GM21619 (cell line): ENCODE measurements around the gene GJD3.

Experiments
- ATAC-seq: cut with Tn5 transposase; IDR thresholded peaks from one replicate; pipeline ENCODE4 v1.9.1; 2021; ENCODE audit not compliant: unreplicated experiment

The GJD3 gene

DNA sequence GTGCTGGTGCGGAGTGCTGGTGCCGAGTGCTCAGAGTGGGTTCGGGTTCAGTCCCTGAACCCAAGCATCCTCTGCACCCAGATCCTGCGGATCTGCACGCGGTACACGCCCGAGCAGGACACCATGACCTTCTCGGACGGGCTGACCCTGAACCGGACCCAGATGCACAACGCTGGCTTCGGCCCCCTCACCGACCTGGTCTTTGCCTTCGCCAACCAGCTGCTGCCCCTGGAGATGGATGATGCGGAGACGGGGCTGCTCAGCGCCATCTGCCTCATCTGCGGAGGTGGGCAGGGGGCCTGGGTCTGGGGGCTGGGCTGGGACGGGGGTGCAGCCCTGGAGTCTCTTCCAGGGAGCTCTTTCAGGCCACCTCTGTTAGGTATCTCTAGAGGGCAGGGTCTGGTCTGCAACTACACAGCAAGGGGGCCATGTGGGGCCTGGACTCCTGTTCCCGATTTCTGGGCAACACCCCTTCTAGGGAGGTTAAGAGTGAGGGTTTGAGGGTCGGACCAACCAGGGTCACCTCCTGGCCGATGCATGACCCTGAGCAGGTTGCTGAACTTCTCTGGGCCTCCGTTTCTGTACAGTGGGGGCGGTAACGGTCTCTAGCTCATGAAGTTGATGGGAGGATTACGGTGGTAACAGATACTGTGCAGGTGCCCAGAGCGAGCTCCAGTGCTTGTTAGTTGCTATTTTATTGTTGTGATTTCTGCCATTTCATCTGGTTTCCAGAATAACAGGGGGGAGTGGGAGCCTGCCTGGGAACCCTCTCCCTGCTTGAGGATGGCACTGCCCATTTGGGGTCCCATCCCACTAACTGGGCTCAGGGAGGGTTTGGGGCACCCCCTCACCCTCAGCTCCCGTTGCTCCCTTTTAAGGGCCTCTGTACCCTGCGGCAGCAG, 10.1 kb downstream of the GJD3 start:
- ATAC-seq = no peak

DNA sequence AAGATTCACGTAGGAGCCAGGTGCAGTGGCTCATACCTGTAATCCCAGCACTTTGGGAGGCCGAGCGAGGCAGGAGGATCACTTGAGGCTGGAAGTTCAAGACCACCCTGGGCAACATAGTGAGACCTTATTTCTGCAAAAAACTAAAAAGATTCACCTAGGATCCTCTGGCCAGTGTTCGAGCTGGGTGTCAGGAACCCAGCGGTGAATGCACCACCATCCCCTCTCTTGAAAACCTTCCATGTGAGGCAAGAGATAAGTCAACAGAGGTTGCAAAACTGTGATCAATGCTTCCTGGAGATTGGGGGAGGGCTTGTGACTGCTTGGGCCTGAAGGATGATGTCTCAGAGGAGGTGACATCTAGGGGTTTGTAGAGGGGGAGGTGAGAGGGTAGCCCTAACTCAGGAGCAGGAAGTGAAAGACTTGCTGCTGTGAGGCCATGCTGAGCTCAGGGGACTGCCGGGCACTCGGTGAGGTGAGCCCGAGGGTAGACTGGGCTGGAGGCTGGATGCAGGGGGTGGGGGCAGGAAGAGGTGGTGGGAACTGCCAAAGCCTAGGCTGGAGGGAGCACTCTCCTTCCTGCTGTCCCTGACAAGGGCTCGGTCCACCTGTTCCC, 11.7 kb downstream of the GJD3 start:
- no peak for ATAC-seq

DNA sequence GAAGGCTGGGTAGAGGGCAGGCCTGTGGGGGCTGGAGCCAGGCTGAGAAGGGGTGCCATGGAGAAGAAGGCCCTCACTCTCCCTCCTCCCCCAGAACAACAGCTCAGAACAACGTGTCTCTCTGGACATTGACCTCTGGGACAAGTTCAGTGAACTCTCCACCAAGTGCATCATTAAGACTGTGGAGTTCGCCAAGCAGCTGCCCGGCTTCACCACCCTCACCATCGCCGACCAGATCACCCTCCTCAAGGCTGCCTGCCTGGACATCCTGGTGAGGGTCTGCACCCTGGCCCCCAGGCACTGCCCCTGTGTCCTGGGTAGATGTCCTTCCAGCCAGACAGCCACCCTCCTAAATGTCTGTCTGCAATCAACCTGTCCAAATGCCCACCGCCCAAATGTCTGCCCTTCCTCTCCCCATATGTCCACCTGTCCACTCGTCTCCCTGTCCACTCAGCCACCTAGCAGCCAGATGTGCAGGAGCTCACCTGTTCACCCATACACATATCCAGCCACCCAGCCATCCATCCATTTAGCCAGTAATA, 12.2 kb downstream of the GJD3 start:
- no peak for ATAC-seq

DNA sequence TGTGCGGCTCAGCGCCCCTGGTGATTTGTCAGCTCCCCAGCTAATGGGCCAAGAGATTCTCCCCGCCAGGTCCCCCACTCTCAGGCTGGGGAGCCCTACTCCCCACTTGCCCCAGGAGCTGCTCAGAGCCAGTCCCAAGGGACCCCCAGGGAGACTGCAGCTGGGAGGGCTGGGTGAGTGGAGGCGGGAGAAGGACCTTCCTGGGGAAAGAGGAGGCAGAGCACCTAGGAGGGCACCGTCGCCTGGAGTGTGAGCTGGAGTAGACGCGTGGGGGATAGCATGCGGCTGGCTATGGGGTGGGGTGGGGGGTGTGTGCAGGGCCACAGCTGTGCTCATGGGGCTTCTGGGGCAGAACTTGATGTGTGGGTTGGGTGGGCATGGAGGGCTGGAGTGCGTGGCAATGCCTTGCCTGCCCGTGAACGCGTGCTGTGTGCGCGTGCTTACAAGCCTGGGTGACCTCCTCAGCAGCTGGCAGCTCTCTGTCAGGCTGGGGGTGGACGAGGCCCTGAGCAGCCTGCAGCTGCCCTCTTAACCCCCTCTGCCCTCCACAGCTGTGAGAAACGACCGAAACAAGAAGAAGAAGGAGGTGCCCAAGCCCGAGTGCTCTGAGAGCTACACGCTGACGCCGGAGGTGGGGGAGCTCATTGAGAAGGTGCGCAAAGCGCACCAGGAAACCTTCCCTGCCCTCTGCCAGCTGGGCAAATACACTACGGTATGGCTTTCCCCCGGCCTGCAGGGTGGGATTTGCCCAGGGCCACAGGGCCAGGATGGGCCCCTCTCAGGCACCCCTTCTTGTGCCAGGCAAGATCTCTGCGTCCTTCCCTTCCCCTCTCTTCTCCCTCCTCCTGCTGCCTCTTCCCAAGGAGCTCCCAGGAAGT, 12.9 kb downstream of the GJD3 start:
- no peak for ATAC-seq

DNA sequence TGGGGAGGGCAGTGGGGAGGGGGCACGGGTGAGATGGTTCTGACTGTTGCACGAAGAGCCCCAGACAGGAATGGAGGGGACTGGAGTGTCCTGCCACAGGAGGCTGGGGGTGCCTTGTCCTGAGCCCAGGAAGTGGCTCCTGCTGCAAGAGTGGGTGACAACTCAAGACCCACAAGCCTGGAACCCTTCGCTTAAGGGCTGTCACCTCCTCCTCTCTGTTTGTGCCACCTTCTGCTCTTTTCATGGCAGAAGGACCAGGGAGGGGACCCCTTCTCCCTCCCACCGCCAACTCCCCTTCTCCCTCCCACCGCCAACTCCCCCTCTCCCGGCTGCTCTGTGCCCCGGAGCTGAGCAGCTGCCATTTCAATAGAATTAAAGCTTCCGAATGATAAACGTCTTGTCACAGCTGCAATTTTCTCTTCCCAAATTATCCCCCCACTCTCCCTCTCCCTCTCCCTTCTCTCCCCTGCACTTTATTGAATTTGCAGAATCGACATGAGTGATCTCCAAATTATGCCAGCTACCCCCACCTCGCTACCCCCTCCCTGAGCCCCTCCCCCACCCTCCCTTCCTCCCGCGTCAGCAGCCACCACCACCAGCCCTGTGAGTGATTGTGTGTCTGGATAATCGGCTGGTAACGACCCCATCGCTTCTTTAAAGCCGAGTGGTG, 13.7 kb downstream of the GJD3 start:
- ATAC-seq = no peak

DNA sequence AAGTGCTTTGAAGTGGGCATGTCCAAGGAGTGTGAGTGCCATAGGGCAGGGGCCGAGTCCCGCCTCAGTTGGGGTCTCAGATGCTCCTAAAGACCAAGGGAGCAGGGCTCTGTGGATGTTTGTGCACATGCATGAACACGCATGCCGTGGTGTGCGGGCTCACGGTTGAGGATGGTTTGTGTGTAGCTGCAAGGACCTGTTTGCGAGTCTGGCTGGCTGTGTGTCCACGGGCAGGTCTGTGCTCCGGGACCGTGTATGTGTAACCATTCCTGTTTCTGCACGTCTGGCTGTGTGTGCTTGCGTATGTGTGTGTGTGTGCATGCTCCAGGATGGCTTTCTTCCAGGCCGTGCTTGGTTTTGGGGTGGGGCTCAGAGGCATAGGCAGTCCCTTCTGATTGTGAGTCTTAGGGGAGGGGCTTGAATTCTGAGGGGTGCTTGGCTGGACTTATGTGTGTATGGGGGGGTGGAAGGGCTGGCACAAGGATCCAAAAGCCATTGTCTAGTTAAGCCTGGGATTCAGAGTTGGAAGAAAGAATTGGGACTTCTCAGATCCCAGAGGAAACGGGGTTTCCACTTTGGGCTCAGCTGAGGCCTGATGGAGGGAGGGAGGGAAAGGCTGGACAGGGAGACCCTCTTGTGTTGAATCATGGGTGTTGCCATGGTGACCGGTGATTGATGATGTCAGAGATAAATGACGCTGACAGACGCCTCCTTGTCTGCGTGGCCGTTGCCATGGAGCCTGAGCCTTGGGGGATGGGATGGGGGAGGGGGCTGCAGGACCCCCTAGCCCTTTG, 14.4 kb downstream of the GJD3 start:
- ATAC-seq = no peak

DNA sequence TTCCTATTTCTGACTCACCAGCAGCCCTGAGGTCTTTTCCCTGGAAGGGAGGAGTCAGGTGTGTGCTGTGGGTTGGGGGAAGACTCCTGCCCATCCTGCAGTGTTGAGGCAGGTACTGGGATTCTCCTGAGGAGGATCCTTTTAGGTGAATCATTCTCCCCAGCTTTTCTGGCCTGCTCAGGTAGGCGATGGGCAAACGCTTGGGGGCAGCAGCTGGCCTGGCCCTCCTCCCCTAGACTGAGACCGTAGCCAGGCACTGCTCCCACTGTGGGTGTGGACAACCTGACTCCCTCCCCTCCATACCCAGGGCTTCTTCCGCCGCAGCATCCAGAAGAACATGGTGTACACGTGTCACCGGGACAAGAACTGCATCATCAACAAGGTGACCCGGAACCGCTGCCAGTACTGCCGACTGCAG, 15.1 kb downstream of the GJD3 start:
- ATAC-seq = no peak

DNA sequence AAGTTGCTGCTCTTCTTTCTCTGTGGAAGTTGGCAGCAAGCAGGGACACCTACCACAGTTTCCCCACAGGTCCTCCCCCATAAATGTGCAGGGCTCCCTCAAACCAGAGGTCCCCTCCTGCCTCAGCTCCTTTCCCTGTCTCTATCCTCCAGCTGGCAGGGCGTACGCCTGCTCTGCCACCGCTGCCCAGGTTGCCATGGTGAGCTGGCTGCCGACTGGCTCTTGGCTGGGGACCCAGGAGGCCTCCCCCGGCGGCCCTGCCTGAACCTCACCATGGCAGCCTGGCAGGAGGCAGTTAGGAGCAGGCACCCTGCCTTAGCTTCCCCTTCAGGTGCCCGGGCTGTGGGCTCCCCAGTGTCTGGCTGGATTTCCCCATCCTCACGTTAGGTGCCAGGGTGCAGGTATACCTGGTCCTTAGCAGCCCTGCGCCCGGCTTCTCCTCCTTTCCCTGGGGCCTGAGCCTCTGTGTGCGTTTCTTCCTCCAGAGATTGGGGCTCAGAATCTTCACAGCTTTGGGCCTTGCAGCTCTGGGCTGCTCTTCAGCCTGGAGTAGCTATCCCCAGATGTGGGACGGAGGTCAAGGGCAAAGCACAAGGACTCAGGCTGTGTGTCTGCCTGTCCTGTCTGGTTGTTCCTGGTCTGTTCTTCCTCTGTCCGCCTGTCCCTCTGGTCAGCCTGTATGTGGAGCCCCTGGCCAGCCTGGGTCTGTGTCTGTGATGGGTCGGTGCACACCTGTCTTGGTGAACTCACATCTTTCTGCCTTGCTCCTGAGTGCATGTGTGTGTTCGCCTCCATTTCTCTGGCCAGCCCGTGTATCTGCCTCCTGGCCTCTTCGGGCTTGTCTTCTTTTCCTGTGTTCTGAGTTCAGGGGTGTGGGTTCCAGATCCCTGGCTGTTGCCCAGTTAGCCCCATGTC, 15.7 kb downstream of the GJD3 start:
- ATAC-seq = no peak

DNA sequence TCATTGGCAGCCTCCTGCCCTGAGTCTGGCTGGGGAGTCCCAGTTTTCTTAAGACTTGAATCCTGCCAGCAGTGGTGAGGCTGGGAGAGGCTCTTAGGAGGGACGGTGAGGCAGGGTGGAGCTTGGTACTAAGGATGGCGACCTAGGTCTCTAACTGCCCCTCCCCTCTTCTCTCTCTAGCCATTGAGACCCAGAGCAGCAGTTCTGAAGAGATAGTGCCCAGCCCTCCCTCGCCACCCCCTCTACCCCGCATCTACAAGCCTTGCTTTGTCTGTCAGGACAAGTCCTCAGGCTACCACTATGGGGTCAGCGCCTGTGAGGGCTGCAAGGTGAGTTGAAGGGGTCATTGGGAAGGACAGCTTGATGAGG, 16.4 kb downstream of the GJD3 start:
- no peak for ATAC-seq

DNA sequence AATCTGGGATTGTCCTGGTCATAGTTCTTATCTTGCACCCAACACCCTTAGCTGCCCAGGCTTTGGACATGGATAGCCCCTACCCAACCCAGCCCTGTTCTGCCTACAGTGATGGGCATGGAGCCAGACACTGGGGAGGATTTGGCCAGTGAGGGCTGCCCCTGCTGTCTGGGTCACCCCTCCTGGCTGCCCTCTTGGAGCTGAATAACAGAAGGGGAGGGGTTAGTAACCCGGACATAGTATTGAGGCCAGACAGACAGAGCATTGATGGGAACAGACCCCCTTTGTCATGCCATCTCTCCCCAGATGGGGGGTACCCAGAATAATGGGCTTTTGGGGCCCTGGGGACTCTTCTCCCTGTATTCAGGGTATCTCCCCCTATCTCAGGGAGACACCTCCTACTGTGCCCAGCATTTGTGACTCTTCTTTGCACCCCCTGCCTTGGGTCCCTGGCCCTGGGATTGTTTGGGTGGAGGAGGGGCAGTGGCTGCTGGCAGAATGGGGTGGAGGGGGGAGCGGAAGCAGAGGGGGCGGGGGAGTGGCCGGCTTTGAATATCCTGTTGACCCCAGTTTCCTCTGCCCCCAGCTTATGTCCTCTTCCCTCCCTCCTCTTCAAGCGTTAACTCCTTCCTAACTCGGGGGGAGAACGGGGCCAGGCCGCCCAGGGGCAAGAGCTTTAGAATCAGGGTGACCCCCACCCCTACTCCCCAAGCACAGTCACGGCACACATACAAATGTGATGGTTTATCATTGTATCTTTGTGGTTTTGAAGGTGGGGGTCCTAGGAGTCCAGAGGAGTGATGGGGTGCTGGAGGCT, 17.0 kb downstream of the GJD3 start:
- no peak for ATAC-seq

DNA sequence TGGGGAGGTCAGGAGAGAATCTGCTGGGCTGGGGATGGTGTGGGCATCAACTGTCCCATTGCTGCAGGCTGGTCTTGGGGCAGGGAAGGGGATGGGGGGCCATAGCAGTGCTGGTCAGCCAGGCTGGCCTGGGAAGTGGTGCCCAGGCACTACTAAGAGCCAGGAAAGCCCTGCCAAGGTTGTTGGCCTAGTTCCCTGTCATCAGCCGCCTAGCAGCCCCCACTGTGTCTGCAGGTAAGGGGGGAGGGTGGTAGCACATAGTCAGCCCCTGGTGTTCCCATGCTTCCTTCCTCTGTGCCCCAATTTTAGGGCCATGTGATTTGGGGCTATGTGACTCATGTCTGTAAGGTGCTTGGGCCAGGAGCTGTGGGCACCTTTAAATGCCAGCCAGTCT, 17.8 kb downstream of the GJD3 start:
- no peak for ATAC-seq

DNA sequence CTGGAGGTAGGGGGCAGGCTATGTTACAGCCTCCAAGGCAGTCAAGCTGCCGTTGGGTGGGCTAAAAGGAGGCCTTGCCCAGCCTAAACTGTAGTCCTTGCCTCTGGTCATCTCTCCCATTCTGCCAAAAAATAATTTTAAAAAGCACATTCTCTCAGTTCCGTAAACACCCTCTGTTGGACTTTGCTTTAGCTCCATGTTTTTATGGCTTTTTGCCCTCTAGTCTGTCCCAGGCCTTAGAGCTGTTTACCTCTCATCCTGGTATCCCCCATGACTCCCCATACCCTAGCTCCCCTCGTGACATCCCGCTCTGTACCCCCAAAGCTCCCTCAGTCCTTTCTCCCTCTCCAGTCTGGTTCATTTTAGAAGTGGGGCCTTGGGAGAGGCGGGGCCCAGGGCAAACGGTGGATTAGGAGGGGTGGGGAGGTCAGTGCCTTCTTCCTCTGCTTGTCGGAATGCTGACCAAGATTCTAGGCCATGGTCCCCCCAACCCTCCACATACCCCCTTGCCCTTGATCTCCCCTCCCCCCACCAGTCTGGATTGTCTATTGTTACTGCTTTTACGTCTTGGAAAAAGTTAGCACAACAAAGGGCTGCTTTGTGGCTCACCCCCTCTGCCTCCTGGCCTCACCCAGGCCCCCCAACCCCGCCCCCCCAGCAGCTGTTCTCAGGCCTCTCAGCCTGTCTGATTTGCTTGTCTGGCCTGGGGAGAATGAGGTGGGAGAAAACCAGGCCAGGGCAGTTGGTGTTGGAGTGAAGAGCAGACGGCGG, 18.4 kb downstream of the GJD3 start:
- ATAC-seq = no peak

DNA sequence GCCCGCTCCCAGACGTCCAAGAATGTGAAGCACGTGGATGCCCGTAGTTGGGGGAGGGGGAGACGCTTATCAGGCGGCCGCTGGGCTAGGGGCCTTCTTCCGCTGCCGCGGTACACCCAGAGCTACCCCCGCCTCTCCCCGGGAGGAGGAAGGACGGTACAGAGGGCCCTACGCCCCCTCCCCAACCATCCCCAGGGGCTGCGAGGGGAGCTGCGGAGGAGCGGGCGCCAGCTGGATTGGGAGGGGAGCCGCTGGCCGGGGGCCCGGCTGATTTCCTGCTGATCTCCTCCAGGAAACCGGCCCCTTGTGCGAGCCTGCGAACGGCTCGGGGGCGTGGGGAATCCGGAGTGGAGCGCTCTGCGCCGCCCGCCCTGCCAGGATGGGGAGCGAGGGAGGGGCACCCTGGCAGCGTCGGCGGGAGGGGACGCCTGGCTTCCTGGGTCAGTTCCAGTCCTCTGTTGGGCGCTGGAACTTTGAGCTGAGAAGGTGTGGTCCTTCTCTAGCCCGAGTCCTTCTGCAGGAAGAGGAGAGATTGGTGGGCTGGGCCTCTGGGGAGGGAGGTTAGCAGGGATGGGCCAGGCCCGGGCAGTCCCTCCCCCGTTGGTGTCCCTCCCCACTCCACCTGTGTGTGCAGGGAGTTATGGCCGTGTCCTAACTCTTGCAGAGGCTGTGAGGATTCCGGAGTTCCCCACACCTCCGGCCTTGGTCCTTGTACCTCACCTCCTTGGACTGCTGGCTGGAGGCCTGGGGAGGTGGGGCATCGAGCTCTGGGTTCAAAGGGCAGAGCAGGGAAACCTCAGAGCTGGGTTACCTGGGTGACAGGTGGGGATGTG, 19.2 kb downstream of the GJD3 start:
- ATAC-seq = no peak

DNA sequence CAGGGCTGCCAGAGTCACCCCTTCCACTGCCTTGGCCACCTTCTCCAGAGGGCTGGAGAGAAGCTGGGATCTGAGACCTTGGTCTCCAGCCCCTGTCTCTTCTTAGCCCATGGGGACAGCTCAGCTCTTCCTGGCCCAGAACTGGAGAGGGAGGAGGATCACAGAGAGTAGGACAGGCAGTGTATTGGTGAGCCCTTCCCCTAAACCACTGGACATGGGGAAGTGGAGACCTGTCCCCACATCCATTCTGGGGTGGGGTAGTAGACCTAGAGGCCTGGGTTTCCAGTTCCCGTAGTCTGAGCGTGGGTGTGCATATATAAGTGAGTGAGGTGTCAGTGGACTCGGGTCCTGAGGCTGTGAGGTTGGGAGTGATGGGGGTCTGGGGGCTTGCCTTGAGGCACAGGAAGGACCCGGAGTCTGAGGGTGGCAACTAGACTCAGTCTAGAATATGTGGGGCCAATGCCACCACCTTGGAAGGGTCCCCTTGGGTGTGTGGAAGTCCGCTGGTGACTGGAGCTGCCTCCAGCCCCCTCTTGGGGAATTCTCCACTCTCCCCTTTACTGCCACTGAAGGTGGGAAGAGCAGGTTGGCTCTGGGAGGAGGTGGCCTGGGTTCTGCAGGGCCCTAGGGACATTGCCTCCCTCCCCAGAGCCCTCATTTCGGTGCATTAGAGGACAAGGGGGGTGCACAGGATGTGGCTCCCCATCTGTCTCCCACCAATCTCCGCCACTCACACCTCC, 19.9 kb downstream of the GJD3 start:
- ATAC-seq = no peak

DNA sequence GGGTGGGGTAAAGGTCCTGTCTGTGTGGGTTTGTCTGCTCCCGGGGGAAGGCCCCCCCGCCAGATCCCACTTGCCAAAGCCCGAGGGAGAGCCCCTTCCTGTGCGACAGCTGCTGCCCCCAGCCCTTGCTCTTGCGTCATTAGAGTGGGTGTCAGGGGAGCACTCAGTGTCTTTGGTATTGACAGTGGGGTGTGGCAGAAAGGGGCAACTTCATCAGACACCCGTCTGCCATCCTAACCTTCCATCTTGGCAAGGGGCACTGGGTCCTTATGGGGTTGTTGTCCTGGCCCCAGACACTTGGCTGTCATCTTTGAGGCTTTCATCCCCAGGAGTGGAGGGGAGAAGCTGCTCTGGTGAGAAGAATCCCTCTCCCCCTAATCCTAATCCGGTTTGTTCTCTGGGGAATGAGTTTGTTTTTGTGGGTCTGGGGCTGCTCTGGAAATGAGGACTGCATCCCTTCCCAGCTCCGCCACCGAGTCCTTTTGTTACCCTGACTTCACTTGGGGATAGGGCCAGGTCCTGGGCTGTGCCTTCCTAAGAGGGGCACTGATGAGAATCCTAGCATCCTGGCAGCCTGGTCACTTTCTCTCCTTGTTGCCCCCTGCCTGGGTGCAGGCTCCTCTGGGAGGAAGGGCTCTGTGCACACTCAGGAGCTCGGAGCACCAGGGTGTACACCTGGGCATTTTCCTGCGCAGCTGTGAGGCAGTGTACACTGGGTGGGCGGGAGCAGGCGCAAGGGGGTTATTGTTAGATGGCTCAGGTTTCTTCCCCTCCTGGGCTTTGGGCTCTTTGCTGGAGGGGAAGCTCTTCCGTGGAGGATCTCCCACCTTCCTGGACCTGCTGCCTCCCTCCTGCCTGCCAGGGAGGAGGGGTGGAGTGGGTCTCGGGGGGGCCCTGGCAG, 21.1 kb downstream of the GJD3 start:
- no peak for ATAC-seq
